ENCODE results near the gene MRFAP1. TPM values are rescaled to one million over a fixed set of nuclear protein-coding genes. Genes with fewer than 3 reads are reported as not detected.

The MRFAP1 gene
- total and polyA plus RNA-seq, 8 donors, result 70.2 to 178 (median 108) TPM

- intact Hi-C loops (cut with DNase I), result no loop called here
- Histone ChIP-seq H3K4me1 (no peaks in the 10 kb centered on the region), H3K27me3 (no peaks in the 10 kb centered on the region), H3K9me3 (no peaks in the 10 kb centered on the region), H3K4me3 (no peak overlapping the region), H3K36me3 (peaks cover 0 to 10% (median 2%) of the 10 kb centered on the region in 3 donors), H3K27ac (no peak overlapping the region)
- FAIRE-seq, result no peak
- TF ChIP-seq CTCF (IDR thresholded peaks at IDR 0.05), result no peak
- 99 to 100% methylated on average over 2 of the region's 2 CpGs for WGBS, 2 donors
- no peak for DNase-seq
- no peak for ATAC-seq
Measured at GRCh38 chr4:6605605-6606004, 34.9 kb upstream of the MRFAP1 start.

GRCh38 chr4:6606465-6607235 is 33.8 kb upstream of the MRFAP1 start:
- FAIRE-seq, result no peak
- TF ChIP-seq CTCF (IDR thresholded peaks at IDR 0.05), result no peak
- peaks cover 0 to 21% (median 5%) of the 10 kb centered on the region in 3 donors for H3K36me3 ChIP-seq

GRCh38 chr4:6607368-6608055 is 33.0 kb upstream of the MRFAP1 start:
- no peaks in the 10 kb centered on the region for H3K9me3 ChIP-seq
- 93 to 95% methylated on average over 13 of the region's 13 CpGs for WGBS, 2 donors
- H3K4me3 ChIP-seq, result no peak overlapping the region
- peaks cover 0 to 23% (median 5%) of the 10 kb centered on the region in 3 donors for H3K36me3 ChIP-seq
- no peaks in the 10 kb centered on the region for H3K27me3 ChIP-seq
- ATAC-seq, result no peak
- no peak for FAIRE-seq
- H3K27ac ChIP-seq, result no peak overlapping the region
- no peak for TF ChIP-seq CTCF (IDR thresholded peaks at IDR 0.05)
- intact Hi-C loops (cut with DNase I), result no loop called here
- peak in 1 of 6 donors; percentile 0 for DNase-seq
- no peaks in the 10 kb centered on the region for H3K4me1 ChIP-seq

More at GRCh38 chr4:6606465-6607235, 33.8 kb upstream of the MRFAP1 start:
- Histone ChIP-seq H3K27ac (no peak overlapping the region), H3K4me1 (no peaks in the 10 kb centered on the region), H3K4me3 (no peak overlapping the region), H3K27me3 (no peaks in the 10 kb centered on the region), H3K9me3 (no peaks in the 10 kb centered on the region)
- ATAC-seq (no peak), DNase-seq (peak in 1 of 6 donors; percentile 35)
- intact Hi-C loops (cut with DNase I), result no loop called here
- 85 to 90% methylated on average over 10 of the region's 10 CpGs for WGBS, 2 donors

- no peak overlapping the region for H3K4me3 ChIP-seq
- TF ChIP-seq CTCF (IDR thresholded peaks at IDR 0.05), result no peak
- H3K36me3 ChIP-seq, result peaks cover 0 to 23% (median 5%) of the 10 kb centered on the region in 3 donors
- H3K27me3 ChIP-seq, result no peaks in the 10 kb centered on the region
- H3K4me1 ChIP-seq, result no peaks in the 10 kb centered on the region
- intact Hi-C loops (cut with DNase I), result no loop called here
- ATAC-seq, result no peak
- no peaks in the 10 kb centered on the region for H3K9me3 ChIP-seq
- WGBS, 2 donors, result 92% methylated on average over 28 of the region's 28 CpGs
- H3K27ac ChIP-seq, result no peak overlapping the region
- FAIRE-seq, result no peak
- peak in 1 of 6 donors; percentile 35 for DNase-seq
Measured at GRCh38 chr4:6608758-6609414, 31.6 kb upstream of the MRFAP1 start.

Data from pancreas (tissue), 10 donors.